ENCODE measurements around the gene MAU2.

The MAU2 gene

GRCh38 chr19:19305696-19306095 lies 14.9 kb upstream of the MAU2 start:
- H3K4me2 ChIP-seq (ENCODE audit: low read length), result no peak overlapping the region
- H3K36me3 ChIP-seq (replicated peaks; ENCODE audit: low read depth, low read length), result peaks cover 63% of the 10 kb centered on the region
- no peak overlapping the region for H3K27ac ChIP-seq (ENCODE audit: low read length)
- H3K9ac ChIP-seq (ENCODE audit: low read length), result no peak overlapping the region
- no peaks in the 10 kb centered on the region for H4K20me1 ChIP-seq (ENCODE audit: insufficient read depth, low read length)
- H3K4me3 ChIP-seq (ENCODE audit: low read length), result no peak overlapping the region
- H2AFZ ChIP-seq (ENCODE audit: low read depth, low read length), result no peak overlapping the region
- no peaks in the 10 kb centered on the region for H3K27me3 ChIP-seq (ENCODE audit: low read depth, low read length)
- no peaks in the 10 kb centered on the region for H3K4me1 ChIP-seq (ENCODE audit: low read length)
- H3K79me2 ChIP-seq (ENCODE audit: low read length), result no peaks in the 10 kb centered on the region
- no peaks in the 10 kb centered on the region for H3K9me3 ChIP-seq (ENCODE audit: insufficient read depth, low read length)
- TF ChIP-seq EZH2phosphoT487 (IDR thresholded peaks at IDR 0.05; ENCODE audit: low read depth), result no peak
- TF ChIP-seq, protein P1, sequence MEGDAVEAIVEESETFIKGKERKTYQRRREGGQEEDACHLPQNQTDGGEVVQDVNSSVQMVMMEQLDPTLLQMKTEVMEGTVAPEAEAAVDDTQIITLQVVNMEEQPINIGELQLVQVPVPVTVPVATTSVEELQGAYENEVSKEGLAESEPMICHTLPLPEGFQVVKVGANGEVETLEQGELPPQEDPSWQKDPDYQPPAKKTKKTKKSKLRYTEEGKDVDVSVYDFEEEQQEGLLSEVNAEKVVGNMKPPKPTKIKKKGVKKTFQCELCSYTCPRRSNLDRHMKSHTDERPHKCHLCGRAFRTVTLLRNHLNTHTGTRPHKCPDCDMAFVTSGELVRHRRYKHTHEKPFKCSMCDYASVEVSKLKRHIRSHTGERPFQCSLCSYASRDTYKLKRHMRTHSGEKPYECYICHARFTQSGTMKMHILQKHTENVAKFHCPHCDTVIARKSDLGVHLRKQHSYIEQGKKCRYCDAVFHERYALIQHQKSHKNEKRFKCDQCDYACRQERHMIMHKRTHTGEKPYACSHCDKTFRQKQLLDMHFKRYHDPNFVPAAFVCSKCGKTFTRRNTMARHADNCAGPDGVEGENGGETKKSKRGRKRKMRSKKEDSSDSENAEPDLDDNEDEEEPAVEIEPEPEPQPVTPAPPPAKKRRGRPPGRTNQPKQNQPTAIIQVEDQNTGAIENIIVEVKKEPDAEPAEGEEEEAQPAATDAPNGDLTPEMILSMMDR (IDR thresholded peaks at IDR 0.05; ENCODE audit: low read depth, low read length), result no peak

GRCh38 chr19:19306191-19306590 lies 14.4 kb upstream of the MAU2 start:
- no peaks in the 10 kb centered on the region for H3K79me2 ChIP-seq (ENCODE audit: low read length)
- TF ChIP-seq, protein P1 (IDR thresholded peaks at IDR 0.05; ENCODE audit: low read depth, low read length), result no peak
- TF ChIP-seq EZH2phosphoT487 (IDR thresholded peaks at IDR 0.05; ENCODE audit: low read depth), result no peak

DNA sequence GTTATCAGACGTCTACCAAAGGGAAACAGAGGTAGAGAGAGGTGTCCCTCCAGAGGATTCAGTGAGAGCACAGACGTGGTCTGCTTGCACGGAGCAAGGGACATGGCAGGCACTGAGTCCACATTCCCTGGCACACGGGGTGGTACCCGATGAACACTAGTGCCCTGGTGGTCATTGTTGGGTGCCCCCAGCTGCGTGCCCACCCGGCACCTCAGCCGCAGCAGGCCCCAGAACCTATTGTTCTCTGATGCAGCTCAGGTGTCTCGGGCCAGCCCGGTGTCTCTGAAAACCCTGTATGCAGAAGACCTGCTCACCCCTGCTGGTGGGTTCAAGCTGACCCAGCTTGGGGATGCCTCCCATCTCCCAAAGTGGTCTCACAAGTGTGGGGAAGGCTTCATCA lies 12.3 kb upstream of the MAU2 start:
- Histone ChIP-seq H3K36me3 (replicated peaks; ENCODE audit: low read depth, low read length) (peaks cover 52% of the 10 kb centered on the region), H3K9me3 (ENCODE audit: insufficient read depth, low read length) (no peaks in the 10 kb centered on the region), H3K4me1 (ENCODE audit: low read length) (no peaks in the 10 kb centered on the region), H3K4me2 (ENCODE audit: low read length) (no peak overlapping the region), H3K9ac (ENCODE audit: low read length) (no peak overlapping the region), H3K4me3 (ENCODE audit: low read length) (no peak overlapping the region), H3K79me2 (ENCODE audit: low read length) (no peaks in the 10 kb centered on the region), H3K27me3 (ENCODE audit: low read depth, low read length) (no peaks in the 10 kb centered on the region), H2AFZ (ENCODE audit: low read depth, low read length) (no peak overlapping the region), H3K27ac (ENCODE audit: low read length) (no peak overlapping the region), H4K20me1 (ENCODE audit: insufficient read depth, low read length) (peaks cover 5% of the 10 kb centered on the region; the same call in 1 of the 2 replicates)
- no peak for TF ChIP-seq EZH2phosphoT487 (IDR thresholded peaks at IDR 0.05; ENCODE audit: low read depth)
- TF ChIP-seq, protein P1 (IDR thresholded peaks at IDR 0.05; ENCODE audit: low read depth, low read length), result no peak

More at GRCh38 chr19:19306191-19306590, 14.4 kb upstream of the MAU2 start:
- no peaks in the 10 kb centered on the region for H3K9me3 ChIP-seq (ENCODE audit: insufficient read depth, low read length)
- no peak overlapping the region for H3K4me3 ChIP-seq (ENCODE audit: low read length)
- no peak overlapping the region for H2AFZ ChIP-seq (ENCODE audit: low read depth, low read length)
- H3K4me1 ChIP-seq (ENCODE audit: low read length), result no peaks in the 10 kb centered on the region
- H4K20me1 ChIP-seq (ENCODE audit: insufficient read depth, low read length), result no peaks in the 10 kb centered on the region
- H3K27ac ChIP-seq (ENCODE audit: low read length), result no peak overlapping the region
- no peak overlapping the region for H3K4me2 ChIP-seq (ENCODE audit: low read length)
- H3K9ac ChIP-seq (ENCODE audit: low read length), result no peak overlapping the region
- peaks cover 61% of the 10 kb centered on the region for H3K36me3 ChIP-seq (replicated peaks; ENCODE audit: low read depth, low read length)
- H3K27me3 ChIP-seq (ENCODE audit: low read depth, low read length), result no peaks in the 10 kb centered on the region

DNA sequence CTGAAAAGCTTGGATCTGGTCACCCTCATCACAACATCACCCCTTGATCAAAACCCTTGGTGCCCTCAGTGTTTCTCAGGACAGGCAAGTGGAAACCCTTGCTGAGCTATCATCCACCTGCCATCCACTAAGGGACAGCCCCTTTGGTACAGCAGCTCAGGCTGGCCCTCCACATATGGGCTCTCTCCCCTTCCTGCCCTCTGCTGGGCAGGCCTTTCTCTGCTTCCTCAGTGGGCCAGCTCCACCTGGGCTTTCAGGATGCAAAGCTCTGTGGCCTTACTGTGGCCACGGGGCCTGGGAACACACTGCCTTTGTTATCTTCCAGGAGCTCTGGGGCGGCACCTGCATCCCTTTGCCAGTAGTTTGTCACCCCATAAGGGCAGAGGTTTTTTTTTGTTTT lies 5.2 kb upstream of the MAU2 start:
- no peak overlapping the region for H3K4me3 ChIP-seq (ENCODE audit: low read length)
- H3K27me3 ChIP-seq (ENCODE audit: low read depth, low read length), result no peaks in the 10 kb centered on the region
- no peak for TF ChIP-seq EZH2phosphoT487 (IDR thresholded peaks at IDR 0.05; ENCODE audit: low read depth)
- TF ChIP-seq, protein P1 (IDR thresholded peaks at IDR 0.05; ENCODE audit: low read depth, low read length), result peak; percentile 29; the same call in 1 of the 2 replicates
- peaks cover 29% of the 10 kb centered on the region for H3K79me2 ChIP-seq (ENCODE audit: low read length)
- H3K27ac ChIP-seq (ENCODE audit: low read length), result no peak overlapping the region
- peaks cover 5% of the 10 kb centered on the region; the same call in 1 of the 2 replicates for H4K20me1 ChIP-seq (ENCODE audit: insufficient read depth, low read length)
- no peak overlapping the region for H3K4me2 ChIP-seq (ENCODE audit: low read length)
- H3K36me3 ChIP-seq (replicated peaks; ENCODE audit: low read depth, low read length), result peaks cover 21% of the 10 kb centered on the region
- no peaks in the 10 kb centered on the region for H3K9me3 ChIP-seq (ENCODE audit: insufficient read depth, low read length)
- H3K9ac ChIP-seq (ENCODE audit: low read length), result no peak overlapping the region
- H2AFZ ChIP-seq (ENCODE audit: low read depth, low read length), result no peak overlapping the region
- peaks cover 10% of the 10 kb centered on the region for H3K4me1 ChIP-seq (ENCODE audit: low read length)

Measured in OCI-LY3 (cell line).